Measurements from ENCODE around the gene STK33.

DNA sequence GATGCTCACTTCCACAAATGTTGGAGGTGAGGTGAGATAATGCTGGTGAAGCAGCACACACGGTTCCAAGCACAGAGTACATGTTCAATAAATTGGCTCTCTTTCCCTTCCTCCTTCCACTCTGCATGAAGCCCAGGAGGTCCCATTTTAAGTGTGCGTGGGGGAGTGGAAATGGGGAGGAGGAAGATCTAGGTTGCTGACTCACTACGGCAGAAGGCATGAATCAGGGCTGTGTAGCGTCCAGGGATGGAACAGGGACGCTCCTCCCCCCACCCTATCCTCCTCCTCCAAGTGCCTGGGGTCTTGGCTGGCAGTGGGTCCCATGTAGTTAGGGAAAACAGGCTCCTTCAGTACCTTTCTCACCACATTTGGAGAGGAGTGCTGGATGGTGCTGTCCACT lies 44.3 kb upstream of the STK33 start:
- no peak for TF ChIP-seq POLR2A (IDR thresholded peaks at IDR 0.05; ENCODE audit: low read length)
- TF ChIP-seq GATA1 (IDR thresholded peaks at IDR 0.05; ENCODE audit: low read depth, low read length): no peak

Data from erythroblast (primary cell).